K562 (cell line): Measurements from ENCODE around the gene CD68. TPM values are rescaled to one million over a fixed set of nuclear protein-coding genes. Genes with fewer than 3 reads are reported as not detected.

Experiments used
- ERF ChIP-seq: fragments of 450-650 bp; formaldehyde crosslinking; IDR thresholded peaks from 2 replicates; pipeline ENCODE4 v1.4.0; 2020; ENCODE audit warnings: mild to moderate bottlenecking, mixed read lengths
- GABPB1 ChIP-seq: sonication (generic); formaldehyde crosslinking; IDR thresholded peaks from 2 replicates; pipeline ENCODE4 v1.8.0; 2022; ENCODE audit warnings: mild to moderate bottlenecking, missing genetic modification reagents
- NCOR1 ChIP-seq: fragments of 450-650 bp; IDR thresholded peaks from 2 replicates; pipeline ENCODE4 v1.6.1; 2016; ENCODE audit warnings: mild to moderate bottlenecking, moderate library complexity
- POLR2AphosphoS2 ChIP-seq: IDR thresholded peaks from 2 replicates; pipeline ENCODE4 v1.6.1; 2012; ENCODE audit warnings: low read length, improper control_type of control experiment
- POLR2AphosphoS5 ChIP-seq: IDR thresholded peaks from 2 replicates; pipeline ENCODE4 v1.6.1; 2011; ENCODE audit warnings: mild to moderate bottlenecking, low read depth, low read length, moderate library complexity; ENCODE audit not compliant: control insufficient read depth, insufficient read depth
- POU5F1 ChIP-seq: fragments of 150-350 bp; IDR thresholded peaks from 2 replicates; pipeline ENCODE4 v1.6.1; 2014; ENCODE audit warnings: borderline replicate concordance, low read length, low read depth, mild to moderate bottlenecking; ENCODE audit not compliant: partially characterized antibody
- RFX1 ChIP-seq: fragments of 450-650 bp; IDR thresholded peaks from 2 replicates; pipeline ENCODE4 v1.6.1; 2016; ENCODE audit warnings: mild to moderate bottlenecking, moderate library complexity
- SP1 ChIP-seq: sonication (generic); formaldehyde crosslinking; IDR thresholded peaks from 2 replicates; pipeline ENCODE4 v1.8.1; 2022; ENCODE audit warnings: mild to moderate bottlenecking, missing genetic modification reagents
- ZC3H4 ChIP-seq: sonication (generic); formaldehyde crosslinking; IDR thresholded peaks from 2 replicates; pipeline ENCODE4 v1.9.0; 2021; ENCODE audit warnings: missing genetic modification reagents, borderline replicate concordance
- ZNF274 ChIP-seq: IDR thresholded peaks from 2 replicates; pipeline ENCODE4 v1.6.1; 2011; ENCODE audit warnings: low read depth, mild to moderate bottlenecking, low read length, moderate library complexity, borderline replicate concordance
- polyA plus RNA-seq, 8 experiments: library from polyadenylated mRNA; depleted of rRNA in 4 of 8; stranded (reverse) in 5 of 8; unstranded in 3 of 8; fragments of >200 nt; fragmentation: Nextera tagmentation in 2 of 8; fragmentation: Illumina TruSeq in 1 of 8; extraction: Ambion mirVana in 2 of 8; extraction: Trizol in 1 of 8; gene quantifications; 2 replicates each; pipeline versions ENCODE4 v1.2.1 to v1.2.3, GENCODE V29; 2011 to 2014; ENCODE audit warnings: inconsistent platforms in 1 of 8, missing spikeins in 1 of 8
- total RNA-seq, 7 experiments: library from RNA; depleted of rRNA in 6 of 7; stranded (reverse); fragments of >200 nt in 6 of 7; fragmentation: Illumina TruSeq in 2 of 7; extraction: Trizol in 2 of 7; gene quantifications; 2 replicates each; pipeline versions ENCODE4 v1.2.1 to v1.2.3, GENCODE V29; 2011 to 2021; ENCODE audit warnings: low replicate concordance in 1 of 7
- TF ChIP-seq, protein P1 (sequence below), 3 experiments: fragments of 200-800 bp in 1 of 3; sonication (Bioruptor generic) in 1 of 3; sonication (generic) in 1 of 3; formaldehyde crosslinking in 1 of 3; IDR thresholded peaks; 2 replicates each; pipeline versions ENCODE4 v1.6.1 to v1.8.0; 2016 to 2022; ENCODE audit warnings: mild to moderate bottlenecking in 2 of 3, missing compliant biosample characterization in 2 of 3, missing genetic modification characterization in 2 of 3, missing genetic modification reagents in 1 of 3
- TF ChIP-seq, protein P2 (sequence below): fragments of 150-350 bp; IDR thresholded peaks from 2 replicates; pipeline ENCODE4 v1.6.1; 2014; ENCODE audit warnings: low read depth, mild to moderate bottlenecking, low read length, borderline replicate concordance
- TF ChIP-seq, protein P3 (sequence below), 2 experiments: fragments of 200-800 bp in 1 of 2; sonication (Bioruptor generic) in 1 of 2; sonication (generic) in 1 of 2; formaldehyde crosslinking in 1 of 2; IDR thresholded peaks in 1 of 2; conservative IDR thresholded peaks in 1 of 2; 2 replicates each; pipeline versions ENCODE4 v1.5.0 to v1.6.1; 2016 to 2020; ENCODE audit warnings: missing compliant biosample characterization in 1 of 2, missing genetic modification characterization in 1 of 2, missing genetic modification reagents in 1 of 2
- TF ChIP-seq, protein P4 (sequence below): fragments of 450-650 bp; IDR thresholded peaks from 2 replicates; pipeline ENCODE4 v1.7.1; 2018; ENCODE audit warnings: mild to moderate bottlenecking, low read depth; ENCODE audit not compliant: partially characterized antibody
- TF ChIP-seq, protein P5 (sequence below): fragments of 450-650 bp; IDR thresholded peaks from 2 replicates; pipeline ENCODE4 v1.6.1; 2014; ENCODE audit warnings: low read depth, mild to moderate bottlenecking, moderate library complexity, borderline replicate concordance

The CD68 gene
- total and polyA plus RNA-seq, 9 of the 15 experiments (the other 6 are each of a cell fraction or from before 2014, with no cell fraction given), result 28.2 to 89.8 (median 37.7) TPM

DNA sequence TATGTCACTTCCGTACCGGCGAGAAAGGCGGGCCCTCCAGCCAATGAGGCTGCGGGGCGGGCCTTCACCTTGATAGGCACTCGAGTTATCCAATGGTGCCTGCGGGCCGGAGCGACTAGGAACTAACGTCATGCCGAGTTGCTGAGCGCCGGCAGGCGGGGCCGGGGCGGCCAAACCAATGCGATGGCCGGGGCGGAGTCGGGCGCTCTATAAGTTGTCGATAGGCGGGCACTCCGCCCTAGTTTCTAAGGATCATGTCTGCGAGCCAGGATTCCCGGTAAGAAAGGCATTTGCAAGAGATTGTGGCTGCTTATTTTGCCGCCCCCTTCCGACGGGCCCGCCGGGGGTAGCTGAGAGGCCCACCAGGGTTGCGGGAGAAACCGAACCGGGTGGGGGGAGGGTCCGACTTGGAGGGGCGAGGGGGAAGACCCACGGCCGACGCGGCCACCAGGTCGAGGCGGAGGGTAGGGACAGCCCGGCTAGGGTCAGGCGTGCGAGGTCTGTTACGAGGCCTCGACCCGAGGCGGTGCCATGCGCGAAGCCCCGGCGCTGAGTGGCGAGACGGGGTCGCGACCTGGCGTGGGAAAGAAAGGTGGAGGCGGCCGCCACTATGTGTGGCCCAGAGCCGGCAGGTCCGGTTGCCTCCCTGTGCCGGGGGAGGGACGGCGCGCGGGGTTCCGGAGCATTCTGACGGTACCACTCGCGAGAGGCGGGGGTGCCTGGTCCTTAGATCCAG lies 6.7 kb upstream of the CD68 start (continued):
- TF ChIP-seq, protein P1, sequence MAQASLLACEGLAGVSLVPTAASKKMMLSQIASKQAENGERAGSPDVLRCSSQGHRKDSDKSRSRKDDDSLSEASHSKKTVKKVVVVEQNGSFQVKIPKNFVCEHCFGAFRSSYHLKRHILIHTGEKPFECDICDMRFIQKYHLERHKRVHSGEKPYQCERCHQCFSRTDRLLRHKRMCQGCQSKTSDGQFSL (CRISPR knock-in tag; IDR thresholded peaks at IDR 0.05), result 0 out of 2 replicates have a peak, but pooled peaks have one; percentile 26
- TF ChIP-seq, protein P1 (tag; IDR thresholded peaks at IDR 0.05), result no peak
- TF ChIP-seq, protein P2, sequence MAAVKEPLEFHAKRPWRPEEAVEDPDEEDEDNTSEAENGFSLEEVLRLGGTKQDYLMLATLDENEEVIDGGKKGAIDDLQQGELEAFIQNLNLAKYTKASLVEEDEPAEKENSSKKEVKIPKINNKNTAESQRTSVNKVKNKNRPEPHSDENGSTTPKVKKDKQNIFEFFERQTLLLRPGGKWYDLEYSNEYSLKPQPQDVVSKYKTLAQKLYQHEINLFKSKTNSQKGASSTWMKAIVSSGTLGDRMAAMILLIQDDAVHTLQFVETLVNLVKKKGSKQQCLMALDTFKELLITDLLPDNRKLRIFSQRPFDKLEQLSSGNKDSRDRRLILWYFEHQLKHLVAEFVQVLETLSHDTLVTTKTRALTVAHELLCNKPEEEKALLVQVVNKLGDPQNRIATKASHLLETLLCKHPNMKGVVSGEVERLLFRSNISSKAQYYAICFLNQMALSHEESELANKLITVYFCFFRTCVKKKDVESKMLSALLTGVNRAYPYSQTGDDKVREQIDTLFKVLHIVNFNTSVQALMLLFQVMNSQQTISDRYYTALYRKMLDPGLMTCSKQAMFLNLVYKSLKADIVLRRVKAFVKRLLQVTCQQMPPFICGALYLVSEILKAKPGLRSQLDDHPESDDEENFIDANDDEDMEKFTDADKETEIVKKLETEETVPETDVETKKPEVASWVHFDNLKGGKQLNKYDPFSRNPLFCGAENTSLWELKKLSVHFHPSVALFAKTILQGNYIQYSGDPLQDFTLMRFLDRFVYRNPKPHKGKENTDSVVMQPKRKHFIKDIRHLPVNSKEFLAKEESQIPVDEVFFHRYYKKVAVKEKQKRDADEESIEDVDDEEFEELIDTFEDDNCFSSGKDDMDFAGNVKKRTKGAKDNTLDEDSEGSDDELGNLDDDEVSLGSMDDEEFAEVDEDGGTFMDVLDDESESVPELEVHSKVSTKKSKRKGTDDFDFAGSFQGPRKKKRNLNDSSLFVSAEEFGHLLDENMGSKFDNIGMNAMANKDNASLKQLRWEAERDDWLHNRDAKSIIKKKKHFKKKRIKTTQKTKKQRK, result peak; percentile 95
- TF ChIP-seq RFX1 (peak; percentile 92), NCOR1 (peak; percentile 47), POLR2AphosphoS2 (peak; percentile 82), SP1 (peak; percentile 91), ERF (CRISPR knock-in tag) (no peak), GABPB1 (CRISPR knock-in tag) (peak; percentile 96), POLR2AphosphoS5 (peak; percentile 97), POU5F1 (no peak), ZNF274 (no peak), ZC3H4 (CRISPR knock-in tag) (peak; percentile 70; the same call in 1 of the 2 replicates)
- TF ChIP-seq, protein P3, sequence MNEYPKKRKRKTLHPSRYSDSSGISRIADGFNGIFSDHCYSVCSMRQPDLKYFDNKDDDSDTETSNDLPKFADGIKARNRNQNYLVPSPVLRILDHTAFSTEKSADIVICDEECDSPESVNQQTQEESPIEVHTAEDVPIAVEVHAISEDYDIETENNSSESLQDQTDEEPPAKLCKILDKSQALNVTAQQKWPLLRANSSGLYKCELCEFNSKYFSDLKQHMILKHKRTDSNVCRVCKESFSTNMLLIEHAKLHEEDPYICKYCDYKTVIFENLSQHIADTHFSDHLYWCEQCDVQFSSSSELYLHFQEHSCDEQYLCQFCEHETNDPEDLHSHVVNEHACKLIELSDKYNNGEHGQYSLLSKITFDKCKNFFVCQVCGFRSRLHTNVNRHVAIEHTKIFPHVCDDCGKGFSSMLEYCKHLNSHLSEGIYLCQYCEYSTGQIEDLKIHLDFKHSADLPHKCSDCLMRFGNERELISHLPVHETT (CRISPR knock-in tag; conservative IDR thresholded peaks at IDR 0.05 in 1 of 2, IDR thresholded peaks at IDR 0.05 in 1 of 2), result 0 out of 4 replicates have a peak, but pooled peaks of 1 of the 2 experiments have one; percentile 21
- TF ChIP-seq, protein P4, sequence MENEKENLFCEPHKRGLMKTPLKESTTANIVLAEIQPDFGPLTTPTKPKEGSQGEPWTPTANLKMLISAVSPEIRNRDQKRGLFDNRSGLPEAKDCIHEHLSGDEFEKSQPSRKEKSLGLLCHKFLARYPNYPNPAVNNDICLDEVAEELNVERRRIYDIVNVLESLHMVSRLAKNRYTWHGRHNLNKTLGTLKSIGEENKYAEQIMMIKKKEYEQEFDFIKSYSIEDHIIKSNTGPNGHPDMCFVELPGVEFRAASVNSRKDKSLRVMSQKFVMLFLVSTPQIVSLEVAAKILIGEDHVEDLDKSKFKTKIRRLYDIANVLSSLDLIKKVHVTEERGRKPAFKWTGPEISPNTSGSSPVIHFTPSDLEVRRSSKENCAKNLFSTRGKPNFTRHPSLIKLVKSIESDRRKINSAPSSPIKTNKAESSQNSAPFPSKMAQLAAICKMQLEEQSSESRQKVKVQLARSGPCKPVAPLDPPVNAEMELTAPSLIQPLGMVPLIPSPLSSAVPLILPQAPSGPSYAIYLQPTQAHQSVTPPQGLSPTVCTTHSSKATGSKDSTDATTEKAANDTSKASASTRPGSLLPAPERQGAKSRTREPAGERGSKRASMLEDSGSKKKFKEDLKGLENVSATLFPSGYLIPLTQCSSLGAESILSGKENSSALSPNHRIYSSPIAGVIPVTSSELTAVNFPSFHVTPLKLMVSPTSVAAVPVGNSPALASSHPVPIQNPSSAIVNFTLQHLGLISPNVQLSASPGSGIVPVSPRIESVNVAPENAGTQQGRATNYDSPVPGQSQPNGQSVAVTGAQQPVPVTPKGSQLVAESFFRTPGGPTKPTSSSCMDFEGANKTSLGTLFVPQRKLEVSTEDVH, result peak; percentile 16
- TF ChIP-seq, protein P5, sequence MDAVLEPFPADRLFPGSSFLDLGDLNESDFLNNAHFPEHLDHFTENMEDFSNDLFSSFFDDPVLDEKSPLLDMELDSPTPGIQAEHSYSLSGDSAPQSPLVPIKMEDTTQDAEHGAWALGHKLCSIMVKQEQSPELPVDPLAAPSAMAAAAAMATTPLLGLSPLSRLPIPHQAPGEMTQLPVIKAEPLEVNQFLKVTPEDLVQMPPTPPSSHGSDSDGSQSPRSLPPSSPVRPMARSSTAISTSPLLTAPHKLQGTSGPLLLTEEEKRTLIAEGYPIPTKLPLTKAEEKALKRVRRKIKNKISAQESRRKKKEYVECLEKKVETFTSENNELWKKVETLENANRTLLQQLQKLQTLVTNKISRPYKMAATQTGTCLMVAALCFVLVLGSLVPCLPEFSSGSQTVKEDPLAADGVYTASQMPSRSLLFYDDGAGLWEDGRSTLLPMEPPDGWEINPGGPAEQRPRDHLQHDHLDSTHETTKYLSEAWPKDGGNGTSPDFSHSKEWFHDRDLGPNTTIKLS, result no peak
